ENCODE data around the gene PVALB.

Gene PVALB

GRCh38 chr22:36831717-36832116 lies 14.9 kb upstream of the PVALB start:
- DNase-seq (ENCODE audit: insufficient read length, low spot score) (no peak), FAIRE-seq (no peak)

GRCh38 chr22:36831206-36831605 lies 14.4 kb upstream of the PVALB start:
- FAIRE-seq = no peak
- no peak for DNase-seq (ENCODE audit: insufficient read length, low spot score)
- no peak for TF ChIP-seq CTCF (IDR thresholded peaks at IDR 0.05; ENCODE audit: insufficient read depth, missing control alignments)

More at GRCh38 chr22:36831717-36832116, 14.9 kb upstream of the PVALB start:
- TF ChIP-seq CTCF (IDR thresholded peaks at IDR 0.05; ENCODE audit: insufficient read depth, missing control alignments) = no peak

GRCh38 chr22:36830601-36831000 lies 13.8 kb upstream of the PVALB start:
- DNase-seq (ENCODE audit: insufficient read length, low spot score) (no peak), FAIRE-seq (no peak)
- TF ChIP-seq CTCF (IDR thresholded peaks at IDR 0.05; ENCODE audit: insufficient read depth, missing control alignments) = no peak

GRCh38 chr22:36829370-36830002 lies 12.7 kb upstream of the PVALB start:
- FAIRE-seq = no peak
- no peak for DNase-seq (ENCODE audit: insufficient read length, low spot score)
- no peak for TF ChIP-seq CTCF (IDR thresholded peaks at IDR 0.05; ENCODE audit: insufficient read depth, missing control alignments)

- no peak for FAIRE-seq
- no peak for DNase-seq (ENCODE audit: insufficient read length, low spot score)
- no peak for TF ChIP-seq CTCF (IDR thresholded peaks at IDR 0.05; ENCODE audit: insufficient read depth, missing control alignments)
Observed at GRCh38 chr22:36828815-36829214, 12.0 kb upstream of the PVALB start.

GRCh38 chr22:36826262-36826661 lies 9.4 kb upstream of the PVALB start:
- no peak for FAIRE-seq
- no peak for TF ChIP-seq CTCF (IDR thresholded peaks at IDR 0.05; ENCODE audit: insufficient read depth, missing control alignments)
- DNase-seq (ENCODE audit: insufficient read length, low spot score) = no peak

GRCh38 chr22:36824655-36825054 lies 7.8 kb upstream of the PVALB start:
- no peak for DNase-seq (ENCODE audit: insufficient read length, low spot score)
- no peak for TF ChIP-seq CTCF (IDR thresholded peaks at IDR 0.05; ENCODE audit: insufficient read depth, missing control alignments)
- no peak for FAIRE-seq

Data from D721Med (cell line).